GM18502 (cell line): ENCODE data around the gene ACOT6.
"Not testable (repeated sequence)": the region's sequence is repeated elsewhere in the genome, so short reads cannot be mapped to it uniquely, and the experiment has no call there.

Experiments used
- ATAC-seq: cut with Tn5 transposase; IDR thresholded peaks from one replicate; pipeline ENCODE4 v1.9.1; 2021; ENCODE audit warnings: mild to moderate bottlenecking; ENCODE audit not compliant: unreplicated experiment, poor library complexity

Gene ACOT6

GRCh38 chr14:73612339-73613045 lies at the start of gene ACOT6:
Gene ACOT6, plus strand, starts transcription at chr14:73612517. Its CDS starts 55 bp downstream, at chr14:73612572.
- peak; percentile 84 for ATAC-seq

GRCh38 chr14:73562696-73563095 lies 49.6 kb upstream of the ACOT6 start:
- not testable (repeated sequence) for ATAC-seq

GRCh38 chr14:73566431-73566830 lies 45.9 kb upstream of the ACOT6 start:
- not testable (repeated sequence) for ATAC-seq

- not testable (repeated sequence) for ATAC-seq
These were observed 45.4 kb upstream of the ACOT6 start for GRCh38 chr14:73566935-73567334.

- no peak for ATAC-seq
These were observed 45.0 kb upstream of the ACOT6 start for GRCh38 chr14:73567358-73567757.

GRCh38 chr14:73567951-73568885 lies 44.1 kb upstream of the ACOT6 start:
- no peak for ATAC-seq

GRCh38 chr14:73568886-73569184 lies 43.5 kb upstream of the ACOT6 start:
- ATAC-seq, result peak; percentile 17

- ATAC-seq, result peak; percentile 60
These were observed 42.9 kb upstream of the ACOT6 start, which contains the start of gene ACOT2 for GRCh38 chr14:73569185-73569958. Gene ACOT2, plus strand, starts transcription at chr14:73569213. Its CDS starts 28 bp downstream, at chr14:73569241.

- peak; percentile 60 for ATAC-seq
These were observed 41.4 kb upstream of the ACOT6 start for GRCh38 chr14:73570913-73571312.

GRCh38 chr14:73573034-73573433 lies 39.3 kb upstream of the ACOT6 start:
- ATAC-seq, result not testable (repeated sequence)

GRCh38 chr14:73573740-73574139 lies 38.6 kb upstream of the ACOT6 start:
- ATAC-seq, result not testable (repeated sequence)

- ATAC-seq, result not testable (repeated sequence)
These were observed 38.1 kb upstream of the ACOT6 start for GRCh38 chr14:73574251-73574650.

- no peak for ATAC-seq
These were observed 35.9 kb upstream of the ACOT6 start for GRCh38 chr14:73576391-73576790.

GRCh38 chr14:73577214-73577613 lies 35.1 kb upstream of the ACOT6 start:
- not testable (repeated sequence) for ATAC-seq

- not testable (repeated sequence) for ATAC-seq
These were observed 30.0 kb upstream of the ACOT6 start for GRCh38 chr14:73582102-73582979.

GRCh38 chr14:73588695-73589094 lies 23.6 kb upstream of the ACOT6 start:
- no peak for ATAC-seq

- ATAC-seq, result no peak
These were observed 23.2 kb upstream of the ACOT6 start for GRCh38 chr14:73589116-73589515.

- ATAC-seq, result not testable (repeated sequence)
These were observed 21.7 kb upstream of the ACOT6 start for GRCh38 chr14:73590673-73591004.

GRCh38 chr14:73591690-73592449 lies 20.4 kb upstream of the ACOT6 start, which contains the start of gene ACOT4:
Gene ACOT4, plus strand, starts transcription at chr14:73591873. Its CDS starts 87 bp downstream, at chr14:73591960.
- ATAC-seq, result no peak
